WTC11 (cell line): ENCODE data around the gene CLTB. TPM values are rescaled to one million over a fixed set of nuclear protein-coding genes. Genes with fewer than 3 reads are reported as not detected.

Experiments used
- CBFB ChIP-seq: sonication (generic); formaldehyde crosslinking; IDR thresholded peaks from 2 replicates; pipeline ENCODE4 v1.8.1; 2022; ENCODE audit warnings: mild to moderate bottlenecking, low read depth, missing genetic modification reagents
- CREM ChIP-seq: sonication (generic); formaldehyde crosslinking; IDR thresholded peaks from 2 replicates; pipeline ENCODE4 v1.8.1; 2022; ENCODE audit warnings: mild to moderate bottlenecking, missing genetic modification reagents, moderate library complexity
- ETV6 ChIP-seq: sonication (generic); formaldehyde crosslinking; IDR thresholded peaks from 2 replicates; pipeline ENCODE4 v1.8.1; 2022; ENCODE audit warnings: mild to moderate bottlenecking, missing genetic modification reagents
- FOXP1 ChIP-seq: sonication (generic); formaldehyde crosslinking; IDR thresholded peaks from 2 replicates; pipeline ENCODE4 v1.8.0; 2022; ENCODE audit warnings: missing genetic modification reagents, mild to moderate bottlenecking, moderate library complexity, borderline replicate concordance
- GABPB1 ChIP-seq: sonication (generic); formaldehyde crosslinking; IDR thresholded peaks from 2 replicates; pipeline ENCODE4 v1.8.1; 2023; ENCODE audit warnings: mild to moderate bottlenecking, missing genetic modification reagents
- GTF2I ChIP-seq: fragments of 250-450 bp; sonication (Bioruptor Pico); conservative IDR thresholded peaks from 2 replicates; pipeline ENCODE4 v1.4.0; 2021; ENCODE audit warnings: mild to moderate bottlenecking
- JUN ChIP-seq: sonication (generic); formaldehyde crosslinking; IDR thresholded peaks from 2 replicates; pipeline ENCODE4 v1.8.0; 2023; ENCODE audit warnings: mild to moderate bottlenecking, missing genetic modification reagents
- KAT7 ChIP-seq: sonication (generic); formaldehyde crosslinking; IDR thresholded peaks from 2 replicates; pipeline ENCODE4 v1.8.1; 2023; ENCODE audit warnings: missing genetic modification reagents, mild to moderate bottlenecking, borderline replicate concordance
- NFE2L1 ChIP-seq: sonication (generic); formaldehyde crosslinking; IDR thresholded peaks from 2 replicates; pipeline ENCODE4 v1.8.1; 2023; ENCODE audit warnings: missing genetic modification reagents
- SP1 ChIP-seq: sonication (generic); formaldehyde crosslinking; conservative IDR thresholded peaks from 2 replicates; pipeline ENCODE4 v1.8.1; 2022; ENCODE audit warnings: missing genetic modification reagents
- TEAD1 ChIP-seq: sonication (generic); formaldehyde crosslinking; IDR thresholded peaks from 2 replicates; pipeline ENCODE4 v1.8.0; 2022; ENCODE audit warnings: mild to moderate bottlenecking, missing genetic modification reagents
- ZNF416 ChIP-seq: fragments of 250-450 bp; sonication (Bioruptor Pico); IDR thresholded peaks from 2 replicates; pipeline ENCODE4 v1.9.0; 2021; ENCODE audit warnings: mild to moderate bottlenecking, inconsistent platforms
- total RNA-seq: library from RNA; stranded (reverse); gene quantifications from 3 replicates; pipeline ENCODE4 v1.2.3, GENCODE V29; 2021
- TF ChIP-seq, protein P1 (sequence below): sonication (generic); formaldehyde crosslinking; IDR thresholded peaks from 2 replicates; pipeline ENCODE4 v1.8.0; 2022; ENCODE audit warnings: mild to moderate bottlenecking, missing genetic modification reagents
- TF ChIP-seq, protein P2 (sequence below): sonication (generic); formaldehyde crosslinking; IDR thresholded peaks from 2 replicates; pipeline ENCODE4 v1.8.0; 2023; ENCODE audit warnings: mild to moderate bottlenecking, missing genetic modification reagents
- TF ChIP-seq, protein P3 (sequence below): sonication (generic); formaldehyde crosslinking; IDR thresholded peaks from 2 replicates; pipeline ENCODE4 v1.8.1; 2022; ENCODE audit warnings: low read depth, mild to moderate bottlenecking, moderate library complexity, missing genetic modification reagents, borderline replicate concordance
- TF ChIP-seq, protein P4 (sequence below): sonication (generic); formaldehyde crosslinking; IDR thresholded peaks from 2 replicates; pipeline ENCODE4 v1.8.0; 2023; ENCODE audit warnings: missing genetic modification reagents, mild to moderate bottlenecking, borderline replicate concordance
- TF ChIP-seq, protein P5 (sequence below): sonication (generic); formaldehyde crosslinking; IDR thresholded peaks from 2 replicates; pipeline ENCODE4 v1.8.1; 2023; ENCODE audit warnings: mild to moderate bottlenecking, moderate library complexity, missing genetic modification reagents
- TF ChIP-seq, protein P6 (sequence below): sonication (generic); formaldehyde crosslinking; IDR thresholded peaks from 2 replicates; pipeline ENCODE4 v1.8.1; 2022; ENCODE audit warnings: mild to moderate bottlenecking, moderate library complexity, missing genetic modification reagents

CLTB gene
- total RNA-seq, 1 experiment from 2014 or later = 33.8 TPM

DNA sequence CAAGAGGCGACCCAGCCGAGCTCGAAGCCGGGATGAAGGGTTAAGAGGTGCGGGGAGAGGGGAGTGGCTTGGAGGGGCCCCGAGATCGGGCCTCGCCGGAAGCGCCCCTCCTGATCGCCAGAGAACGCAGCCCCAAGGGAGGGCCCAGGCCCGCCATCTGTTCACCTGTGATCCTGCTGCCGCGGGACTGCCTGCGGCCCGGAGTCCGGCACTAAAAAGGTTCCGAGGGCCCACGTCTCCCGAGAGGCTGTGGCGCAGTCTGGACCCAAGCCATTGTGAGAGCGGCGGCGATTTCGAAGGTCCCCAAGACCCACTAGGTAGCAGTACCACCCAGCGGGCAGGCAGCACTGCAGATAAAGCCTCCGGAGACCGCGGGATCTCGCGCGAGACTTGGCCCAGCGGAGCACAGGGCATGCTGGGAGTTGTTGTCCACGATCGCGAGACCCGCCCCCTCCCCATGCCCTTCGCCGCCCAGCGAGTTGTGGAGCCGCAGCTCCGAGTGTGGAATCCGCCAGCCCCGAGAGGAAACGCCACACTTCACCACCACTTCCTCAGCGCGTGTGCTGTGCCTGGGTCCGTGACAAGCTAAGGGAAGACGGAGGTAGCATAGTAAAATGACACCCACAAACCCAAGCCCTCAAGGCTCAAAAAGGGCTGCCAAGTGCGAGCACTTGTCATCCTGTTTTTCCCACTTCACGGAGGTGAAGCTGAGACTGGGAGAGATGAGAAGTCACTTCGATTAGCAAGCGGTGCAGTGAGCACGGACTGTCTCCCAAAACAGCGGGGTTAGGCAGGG lies 54.7 kb downstream of the CLTB start, which contains the start of gene KIAA1191 (continued):
- TF ChIP-seq, protein P1, sequence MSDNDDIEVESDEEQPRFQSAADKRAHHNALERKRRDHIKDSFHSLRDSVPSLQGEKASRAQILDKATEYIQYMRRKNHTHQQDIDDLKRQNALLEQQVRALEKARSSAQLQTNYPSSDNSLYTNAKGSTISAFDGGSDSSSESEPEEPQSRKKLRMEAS (CRISPR knock-in tag) = peak; percentile 59; the same call in 1 of the 2 replicates
- 0 out of 2 replicates have a peak, but pooled peaks have one; percentile 40 for TF ChIP-seq TEAD1
- TF ChIP-seq, protein P2, sequence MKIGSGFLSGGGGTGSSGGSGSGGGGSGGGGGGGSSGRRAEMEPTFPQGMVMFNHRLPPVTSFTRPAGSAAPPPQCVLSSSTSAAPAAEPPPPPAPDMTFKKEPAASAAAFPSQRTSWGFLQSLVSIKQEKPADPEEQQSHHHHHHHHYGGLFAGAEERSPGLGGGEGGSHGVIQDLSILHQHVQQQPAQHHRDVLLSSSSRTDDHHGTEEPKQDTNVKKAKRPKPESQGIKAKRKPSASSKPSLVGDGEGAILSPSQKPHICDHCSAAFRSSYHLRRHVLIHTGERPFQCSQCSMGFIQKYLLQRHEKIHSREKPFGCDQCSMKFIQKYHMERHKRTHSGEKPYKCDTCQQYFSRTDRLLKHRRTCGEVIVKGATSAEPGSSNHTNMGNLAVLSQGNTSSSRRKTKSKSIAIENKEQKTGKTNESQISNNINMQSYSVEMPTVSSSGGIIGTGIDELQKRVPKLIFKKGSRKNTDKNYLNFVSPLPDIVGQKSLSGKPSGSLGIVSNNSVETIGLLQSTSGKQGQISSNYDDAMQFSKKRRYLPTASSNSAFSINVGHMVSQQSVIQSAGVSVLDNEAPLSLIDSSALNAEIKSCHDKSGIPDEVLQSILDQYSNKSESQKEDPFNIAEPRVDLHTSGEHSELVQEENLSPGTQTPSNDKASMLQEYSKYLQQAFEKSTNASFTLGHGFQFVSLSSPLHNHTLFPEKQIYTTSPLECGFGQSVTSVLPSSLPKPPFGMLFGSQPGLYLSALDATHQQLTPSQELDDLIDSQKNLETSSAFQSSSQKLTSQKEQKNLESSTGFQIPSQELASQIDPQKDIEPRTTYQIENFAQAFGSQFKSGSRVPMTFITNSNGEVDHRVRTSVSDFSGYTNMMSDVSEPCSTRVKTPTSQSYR = no peak
- TF ChIP-seq SP1 (CRISPR knock-in tag) = peak; percentile 87
- TF ChIP-seq ZNF416 (CRISPR knock-in tag) = no peak
- TF ChIP-seq, protein P3, sequence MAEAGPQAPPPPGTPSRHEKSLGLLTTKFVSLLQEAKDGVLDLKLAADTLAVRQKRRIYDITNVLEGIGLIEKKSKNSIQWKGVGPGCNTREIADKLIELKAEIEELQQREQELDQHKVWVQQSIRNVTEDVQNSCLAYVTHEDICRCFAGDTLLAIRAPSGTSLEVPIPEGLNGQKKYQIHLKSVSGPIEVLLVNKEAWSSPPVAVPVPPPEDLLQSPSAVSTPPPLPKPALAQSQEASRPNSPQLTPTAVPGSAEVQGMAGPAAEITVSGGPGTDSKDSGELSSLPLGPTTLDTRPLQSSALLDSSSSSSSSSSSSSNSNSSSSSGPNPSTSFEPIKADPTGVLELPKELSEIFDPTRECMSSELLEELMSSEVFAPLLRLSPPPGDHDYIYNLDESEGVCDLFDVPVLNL (CRISPR knock-in tag) = 0 out of 2 replicates have a peak, but pooled peaks have one; percentile 21
- TF ChIP-seq CBFB (CRISPR knock-in tag) = 0 out of 2 replicates have a peak, but pooled peaks have one; percentile 88
- TF ChIP-seq FOXP1 (CRISPR knock-in tag) = peak; percentile 80; the same call in 1 of the 2 replicates
- peak; percentile 85 for TF ChIP-seq GTF2I (CRISPR knock-in tag)
- TF ChIP-seq, protein P4, sequence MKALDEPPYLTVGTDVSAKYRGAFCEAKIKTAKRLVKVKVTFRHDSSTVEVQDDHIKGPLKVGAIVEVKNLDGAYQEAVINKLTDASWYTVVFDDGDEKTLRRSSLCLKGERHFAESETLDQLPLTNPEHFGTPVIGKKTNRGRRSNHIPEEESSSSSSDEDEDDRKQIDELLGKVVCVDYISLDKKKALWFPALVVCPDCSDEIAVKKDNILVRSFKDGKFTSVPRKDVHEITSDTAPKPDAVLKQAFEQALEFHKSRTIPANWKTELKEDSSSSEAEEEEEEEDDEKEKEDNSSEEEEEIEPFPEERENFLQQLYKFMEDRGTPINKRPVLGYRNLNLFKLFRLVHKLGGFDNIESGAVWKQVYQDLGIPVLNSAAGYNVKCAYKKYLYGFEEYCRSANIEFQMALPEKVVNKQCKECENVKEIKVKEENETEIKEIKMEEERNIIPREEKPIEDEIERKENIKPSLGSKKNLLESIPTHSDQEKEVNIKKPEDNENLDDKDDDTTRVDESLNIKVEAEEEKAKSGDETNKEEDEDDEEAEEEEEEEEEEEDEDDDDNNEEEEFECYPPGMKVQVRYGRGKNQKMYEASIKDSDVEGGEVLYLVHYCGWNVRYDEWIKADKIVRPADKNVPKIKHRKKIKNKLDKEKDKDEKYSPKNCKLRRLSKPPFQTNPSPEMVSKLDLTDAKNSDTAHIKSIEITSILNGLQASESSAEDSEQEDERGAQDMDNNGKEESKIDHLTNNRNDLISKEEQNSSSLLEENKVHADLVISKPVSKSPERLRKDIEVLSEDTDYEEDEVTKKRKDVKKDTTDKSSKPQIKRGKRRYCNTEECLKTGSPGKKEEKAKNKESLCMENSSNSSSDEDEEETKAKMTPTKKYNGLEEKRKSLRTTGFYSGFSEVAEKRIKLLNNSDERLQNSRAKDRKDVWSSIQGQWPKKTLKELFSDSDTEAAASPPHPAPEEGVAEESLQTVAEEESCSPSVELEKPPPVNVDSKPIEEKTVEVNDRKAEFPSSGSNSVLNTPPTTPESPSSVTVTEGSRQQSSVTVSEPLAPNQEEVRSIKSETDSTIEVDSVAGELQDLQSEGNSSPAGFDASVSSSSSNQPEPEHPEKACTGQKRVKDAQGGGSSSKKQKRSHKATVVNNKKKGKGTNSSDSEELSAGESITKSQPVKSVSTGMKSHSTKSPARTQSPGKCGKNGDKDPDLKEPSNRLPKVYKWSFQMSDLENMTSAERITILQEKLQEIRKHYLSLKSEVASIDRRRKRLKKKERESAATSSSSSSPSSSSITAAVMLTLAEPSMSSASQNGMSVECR (CRISPR knock-in tag) = peak; percentile 55; the same call in 1 of the 2 replicates
- no peak for TF ChIP-seq KAT7 (CRISPR knock-in tag)
- 0 out of 2 replicates have a peak, but pooled peaks have one; percentile 4 for TF ChIP-seq CREM (CRISPR knock-in tag)
- peak; percentile 23; the same call in 1 of the 2 replicates for TF ChIP-seq ETV6 (CRISPR knock-in tag)
- TF ChIP-seq, protein P5, sequence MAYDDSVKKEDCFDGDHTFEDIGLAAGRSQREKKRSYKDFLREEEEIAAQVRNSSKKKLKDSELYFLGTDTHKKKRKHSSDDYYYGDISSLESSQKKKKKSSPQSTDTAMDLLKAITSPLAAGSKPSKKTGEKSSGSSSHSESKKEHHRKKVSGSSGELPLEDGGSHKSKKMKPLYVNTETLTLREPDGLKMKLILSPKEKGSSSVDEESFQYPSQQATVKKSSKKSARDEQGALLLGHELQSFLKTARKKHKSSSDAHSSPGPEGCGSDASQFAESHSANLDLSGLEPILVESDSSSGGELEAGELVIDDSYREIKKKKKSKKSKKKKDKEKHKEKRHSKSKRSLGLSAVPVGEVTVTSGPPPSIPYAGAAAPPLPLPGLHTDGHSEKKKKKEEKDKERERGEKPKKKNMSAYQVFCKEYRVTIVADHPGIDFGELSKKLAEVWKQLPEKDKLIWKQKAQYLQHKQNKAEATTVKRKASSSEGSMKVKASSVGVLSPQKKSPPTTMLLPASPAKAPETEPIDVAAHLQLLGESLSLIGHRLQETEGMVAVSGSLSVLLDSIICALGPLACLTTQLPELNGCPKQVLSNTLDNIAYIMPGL (CRISPR knock-in tag) = peak; percentile 67; the same call in 1 of the 2 replicates
- TF ChIP-seq JUN (CRISPR knock-in tag) = no peak; the same call in 1 of the 2 replicates
- TF ChIP-seq, protein P6, sequence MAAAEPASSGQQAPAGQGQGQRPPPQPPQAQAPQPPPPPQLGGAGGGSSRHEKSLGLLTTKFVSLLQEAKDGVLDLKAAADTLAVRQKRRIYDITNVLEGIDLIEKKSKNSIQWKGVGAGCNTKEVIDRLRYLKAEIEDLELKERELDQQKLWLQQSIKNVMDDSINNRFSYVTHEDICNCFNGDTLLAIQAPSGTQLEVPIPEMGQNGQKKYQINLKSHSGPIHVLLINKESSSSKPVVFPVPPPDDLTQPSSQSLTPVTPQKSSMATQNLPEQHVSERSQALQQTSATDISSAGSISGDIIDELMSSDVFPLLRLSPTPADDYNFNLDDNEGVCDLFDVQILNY (CRISPR knock-in tag) = peak; percentile 42
- peak; percentile 59; the same call in 1 of the 2 replicates for TF ChIP-seq GABPB1 (CRISPR knock-in tag)
- TF ChIP-seq NFE2L1 (CRISPR knock-in tag) = peak; percentile 32; the same call in 1 of the 2 replicates
